OCI-LY1 (cell line): ENCODE data around the gene LBHD2.
"Not testable (repeated sequence)": the region's sequence is repeated elsewhere in the genome, so short reads cannot be mapped to it uniquely, and the experiment has no call there.

ENCODE experiments used
- H2AFZ ChIP-seq: fragments of 200-600 bp; sonication (generic), shearing (Covaris generic); 2 replicates; pipeline ENCODE4 v1.6.0; 2014; ENCODE audit warnings: antibody characterized with exemption, mild to moderate bottlenecking, low read length
- H3F3A ChIP-seq: fragments of 200-600 bp; sonication (generic), shearing (Covaris generic); 2 replicates; pipeline ENCODE4 v1.6.0; 2014; ENCODE audit warnings: mild to moderate bottlenecking, antibody characterized with exemption, low read length, moderate library complexity; ENCODE audit not compliant: insufficient read depth
- H3K27ac ChIP-seq: fragments of 200-600 bp; sonication (generic); 2 replicates; pipeline ENCODE4 v1.5.1; 2014; ENCODE audit warnings: low read length, mixed run types, mild to moderate bottlenecking, low read depth; ENCODE audit not compliant: poor library complexity, severe bottlenecking
- H3K27me3 ChIP-seq: fragments of 200-600 bp; sonication (generic); 2 replicates; pipeline ENCODE4 v1.6.0; 2014; ENCODE audit warnings: antibody characterized with exemption, mild to moderate bottlenecking, low read length, moderate library complexity; ENCODE audit not compliant: insufficient read depth
- H3K36me3 ChIP-seq: fragments of 200-600 bp; sonication (generic); 2 replicates; pipeline ENCODE4 v1.6.1; 2014; ENCODE audit warnings: mild to moderate bottlenecking, antibody characterized with exemption, low read length, moderate library complexity, mixed read lengths; ENCODE audit not compliant: insufficient read depth
- H3K4me1 ChIP-seq: fragments of 200-600 bp; sonication (generic); 2 replicates; pipeline ENCODE4 v1.5.1; 2014; ENCODE audit warnings: mild to moderate bottlenecking, low read length, moderate library complexity; ENCODE audit not compliant: insufficient read depth, severe bottlenecking
- H3K4me2 ChIP-seq: fragments of 200-600 bp; sonication (generic), shearing (Covaris generic); 2 replicates; pipeline ENCODE4 v1.6.1; 2014; ENCODE audit warnings: low read length
- H3K4me3 ChIP-seq: fragments of 200-600 bp; sonication (generic); 2 replicates; pipeline ENCODE4 v1.5.1; 2014; ENCODE audit warnings: low read length, low read depth, mild to moderate bottlenecking, mixed read lengths; ENCODE audit not compliant: poor library complexity, severe bottlenecking
- H3K79me2 ChIP-seq: fragments of 200-600 bp; shearing (Covaris generic); 2 replicates; pipeline ENCODE4 v1.6.1; 2016; ENCODE audit warnings: mixed run types, low read length, mixed read lengths; ENCODE audit not compliant: insufficient read depth
- H3K9ac ChIP-seq: fragments of 200-600 bp; sonication (generic), shearing (Covaris generic); 2 replicates; pipeline ENCODE4 v1.6.1; 2014; ENCODE audit warnings: mild to moderate bottlenecking, low read length, mixed read lengths
- H3K9me2 ChIP-seq: fragments of 200-600 bp; sonication (generic), shearing (Covaris generic); 2 replicates; pipeline ENCODE4 v1.6.1; 2014; ENCODE audit warnings: low read depth, mild to moderate bottlenecking, low read length, mixed read lengths
- H3K9me3 ChIP-seq: fragments of 200-600 bp; shearing (Covaris generic); 2 replicates; pipeline ENCODE4 v1.6.1; 2014; ENCODE audit warnings: low read length, mixed read lengths
- H4K20me1 ChIP-seq: fragments of 200-600 bp; sonication (generic), shearing (Covaris generic); 2 replicates; pipeline ENCODE4 v1.6.0; 2016; ENCODE audit warnings: mild to moderate bottlenecking, low read length; ENCODE audit not compliant: insufficient read depth
- CTCF ChIP-seq: fragments of 200-600 bp; sonication (generic), shearing (Covaris generic); IDR thresholded peaks from 2 replicates; pipeline ENCODE4 v1.5.1; 2017; ENCODE audit warnings: mild to moderate bottlenecking, antibody characterized with exemption, low read length, moderate library complexity, mixed read lengths
- EZH2 ChIP-seq: fragments of 200-600 bp; sonication (generic), shearing (Covaris generic); IDR thresholded peaks from 2 replicates; pipeline ENCODE4 v1.8.0; 2017; ENCODE audit warnings: borderline replicate concordance, mixed run types, mild to moderate bottlenecking, antibody characterized with exemption, low read length, moderate library complexity, mixed read lengths

Gene LBHD2

DNA sequence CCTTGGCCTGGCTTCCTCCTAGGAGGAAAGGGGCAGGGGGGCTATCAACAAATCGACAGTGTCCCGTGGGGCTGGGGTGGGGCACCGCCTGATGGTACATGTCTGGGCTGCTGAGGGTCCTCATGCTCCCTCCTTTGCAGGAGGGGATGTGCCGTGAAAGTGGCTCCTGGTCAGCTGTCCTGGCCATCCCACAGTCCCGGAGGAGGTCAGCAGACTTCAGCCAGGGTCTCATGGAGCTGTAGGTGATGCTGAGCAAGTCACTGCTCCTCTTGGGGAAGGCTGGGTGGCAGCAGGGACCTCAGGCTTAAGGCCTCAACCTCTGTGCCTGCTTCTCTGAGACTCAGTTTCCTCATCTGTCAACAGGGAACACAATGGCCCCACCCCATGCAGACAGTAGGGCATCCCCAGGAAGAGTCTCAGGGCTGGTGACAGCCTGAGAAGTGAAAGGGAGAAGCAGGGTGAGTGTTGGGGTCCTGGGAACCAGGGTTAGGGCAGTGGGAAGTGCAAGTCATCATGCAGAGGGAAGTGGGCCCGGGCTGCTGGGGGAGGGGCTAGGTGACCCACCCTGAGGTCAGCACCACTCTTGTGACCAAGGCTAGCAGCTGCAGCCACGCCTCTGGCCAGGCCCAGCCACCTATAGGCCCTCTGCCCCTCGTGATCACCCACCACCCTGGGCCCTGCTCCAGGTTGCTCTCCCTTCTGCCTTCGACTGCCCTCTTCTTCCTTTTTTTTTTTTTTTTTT lies 34.8 kb downstream of the LBHD2 start:
- Histone ChIP-seq H3K9me3 (no peaks in the 10 kb centered on the region), H3K4me1 (peaks cover 20% of the 10 kb centered on the region), H3F3A (no peaks in the 10 kb centered on the region), H2AFZ (no peak overlapping the region), H3K4me3 (no peak overlapping the region), H3K27ac (no peak overlapping the region), H3K4me2 (no peak overlapping the region), H3K27me3 (no peaks in the 10 kb centered on the region; the same call in 1 of the 2 replicates), H3K79me2 (no peaks in the 10 kb centered on the region), H3K9ac (no peak overlapping the region), H3K36me3 (no peaks in the 10 kb centered on the region), H4K20me1 (no peaks in the 10 kb centered on the region), H3K9me2 (no peaks in the 10 kb centered on the region)
- TF ChIP-seq EZH2, result no peak
- TF ChIP-seq CTCF, result no peak

DNA sequence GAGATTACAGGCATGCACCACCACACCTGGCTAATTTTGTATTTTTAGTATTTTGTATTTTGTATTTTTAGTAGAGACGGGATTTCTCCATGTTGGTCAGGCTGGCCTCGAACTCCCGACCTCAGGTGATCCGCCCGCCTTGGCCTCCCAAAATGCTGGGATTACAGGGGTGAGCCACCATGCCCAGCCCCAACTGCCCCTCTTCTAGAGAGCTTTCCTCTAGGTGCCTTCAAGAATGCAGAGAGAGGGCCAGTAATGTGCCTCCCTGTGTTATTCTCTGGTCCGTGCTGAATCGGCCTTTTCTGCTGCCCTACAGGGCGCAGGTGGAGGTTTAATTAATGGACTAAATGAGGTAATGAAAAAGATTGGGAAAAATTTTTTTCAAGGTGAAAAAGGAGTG lies 35.5 kb downstream of the LBHD2 start:
- H3K9ac ChIP-seq, H3K4me3 ChIP-seq, H2AFZ ChIP-seq, H3K9me2 ChIP-seq, H3K27ac ChIP-seq, H3K4me2 ChIP-seq, H3K9me3 ChIP-seq, H3K27me3 ChIP-seq, H4K20me1 ChIP-seq, H3F3A ChIP-seq, H3K79me2 ChIP-seq, H3K36me3 ChIP-seq: not testable (repeated sequence)
- peaks cover 18% of the 10 kb centered on the region for H3K4me1 ChIP-seq

DNA sequence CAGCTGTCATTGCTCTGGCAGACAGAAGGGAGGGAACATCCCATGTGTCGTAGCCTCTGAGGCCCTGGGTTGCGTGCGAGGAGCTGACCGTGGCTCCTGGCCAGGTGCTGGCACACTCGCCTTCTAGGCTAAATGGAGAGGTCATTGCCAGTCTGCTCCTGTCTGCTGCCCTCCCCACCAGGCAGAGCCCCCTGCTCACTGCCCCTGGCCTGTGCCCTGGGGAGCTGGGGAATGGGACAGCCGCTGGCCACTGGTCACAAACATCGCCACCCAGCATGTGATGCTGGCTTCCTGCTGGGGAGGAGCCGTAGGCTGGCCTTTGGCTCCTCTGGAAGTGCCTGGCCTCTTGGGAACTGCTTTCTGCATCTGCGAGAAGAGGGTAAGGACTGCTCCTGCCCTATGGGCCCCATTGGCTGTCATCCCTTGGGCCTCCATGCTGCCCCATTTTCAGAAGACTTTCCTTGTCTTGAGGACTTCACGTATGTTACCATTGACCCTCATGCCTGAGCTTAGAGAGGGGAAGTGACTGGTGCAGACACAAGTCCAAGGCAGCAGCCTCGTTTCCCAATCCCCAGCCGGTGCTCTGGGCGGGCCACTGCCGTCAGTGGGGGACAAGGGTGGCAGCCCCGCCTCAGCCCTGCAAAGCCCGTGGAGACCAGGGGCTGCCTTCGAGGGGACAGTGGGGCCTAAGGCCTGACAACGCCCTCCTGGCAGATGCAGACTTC lies 37.3 kb downstream of the LBHD2 start:
- Histone ChIP-seq H3K36me3 (no peaks in the 10 kb centered on the region), H3K27ac (no peak overlapping the region), H3K27me3 (peaks cover 8% of the 10 kb centered on the region), H3K79me2 (no peaks in the 10 kb centered on the region), H2AFZ (no peak overlapping the region), H3K9ac (no peak overlapping the region), H4K20me1 (no peaks in the 10 kb centered on the region), H3K4me1 (peaks cover 11% of the 10 kb centered on the region), H3F3A (no peaks in the 10 kb centered on the region), H3K4me3 (no peak overlapping the region), H3K9me3 (no peaks in the 10 kb centered on the region), H3K4me2 (no peak overlapping the region), H3K9me2 (no peaks in the 10 kb centered on the region)
- TF ChIP-seq EZH2 (no peak), CTCF (no peak)
